Activated naive CD4-positive, alpha-beta T cell treated with anti-CD3 and anti-CD28 coated beads, Interleukin-2, amount 50 U/mL, for 24 hours (primary cell): ENCODE results near the gene CFLAR.
A peak's percentile ranks its signal among the peaks of the same experiment; 100 is the strongest.
"Not testable (repeated sequence)": the region's sequence is repeated elsewhere in the genome, so short reads cannot be mapped to it uniquely, and the experiment has no call there.

Experiments
- H3K27ac Mint-ChIP-seq: one replicate; pipeline ENCODE4 v1.8.0; 2021; ENCODE audit warnings: mild to moderate bottlenecking, mixed read lengths
- H3K27me3 Mint-ChIP-seq: one replicate; pipeline ENCODE4 v1.8.0; 2021; ENCODE audit warnings: mixed read lengths
- H3K36me3 Mint-ChIP-seq: one replicate; pipeline ENCODE4 v1.8.0; 2021; ENCODE audit warnings: mixed read lengths
- H3K4me1 Mint-ChIP-seq: one replicate; pipeline ENCODE4 v1.8.0; 2021; ENCODE audit warnings: mixed read lengths
- H3K4me3 Mint-ChIP-seq: one replicate; pipeline ENCODE4 v1.8.0; 2021; ENCODE audit warnings: mild to moderate bottlenecking, mixed read lengths
- H3K9me3 Mint-ChIP-seq: one replicate; pipeline ENCODE4 v1.8.0; 2021; ENCODE audit warnings: mixed read lengths

The CFLAR gene

DNA sequence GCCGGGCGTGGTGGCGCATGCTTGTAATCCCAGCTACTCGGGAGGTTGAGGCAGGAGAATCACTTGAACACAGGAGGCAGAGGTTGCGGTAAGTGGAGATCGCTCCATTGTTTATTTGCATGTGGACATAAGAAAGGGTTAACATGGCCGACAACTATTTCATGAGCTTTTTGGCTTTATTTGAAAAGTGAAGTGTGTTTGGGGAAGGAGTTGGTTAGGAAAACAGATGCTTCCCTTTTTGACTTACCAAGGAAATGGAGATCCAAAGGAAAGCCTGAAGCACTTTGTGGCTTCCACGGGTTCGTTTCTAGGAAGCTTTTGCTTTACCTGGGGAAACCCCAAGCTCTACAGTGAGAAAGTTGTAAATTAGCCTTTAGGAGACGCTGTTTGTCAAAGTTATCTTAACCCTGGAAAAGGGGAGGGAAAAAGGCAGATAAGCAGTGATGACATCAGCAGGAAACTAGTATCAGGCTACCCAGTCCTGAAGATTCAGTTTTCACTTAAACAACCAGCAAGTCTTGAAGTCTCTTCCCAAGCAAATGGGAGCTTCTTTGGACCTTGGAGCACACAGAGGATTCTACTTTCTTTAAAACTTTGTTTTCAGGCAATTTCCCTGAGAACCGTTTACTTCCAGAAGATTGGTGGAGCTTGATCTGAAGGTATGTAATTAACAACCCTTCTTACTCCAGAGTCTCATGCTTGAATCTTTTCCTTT is 66.8 kb downstream of the CFLAR start, which contains the start of gene CASP10:
Gene CASP10, plus strand, starts transcription at position 492 of the 715 bp plus-strand sequence. CDS start 2,637 bp downstream, outside the sequence.
- Mint-ChIP-seq H3K36me3 (peaks cover 4% of the 10 kb centered on the region), H3K4me3 (peak within 1 kb of the TSS; percentile 99), H3K9me3 (no peaks in the 10 kb centered on the region), H3K4me1 (peaks cover 49% of the 10 kb centered on the region), H3K27ac (peak within 1 kb of the TSS; percentile 98), H3K27me3 (no peaks in the 10 kb centered on the region)

DNA sequence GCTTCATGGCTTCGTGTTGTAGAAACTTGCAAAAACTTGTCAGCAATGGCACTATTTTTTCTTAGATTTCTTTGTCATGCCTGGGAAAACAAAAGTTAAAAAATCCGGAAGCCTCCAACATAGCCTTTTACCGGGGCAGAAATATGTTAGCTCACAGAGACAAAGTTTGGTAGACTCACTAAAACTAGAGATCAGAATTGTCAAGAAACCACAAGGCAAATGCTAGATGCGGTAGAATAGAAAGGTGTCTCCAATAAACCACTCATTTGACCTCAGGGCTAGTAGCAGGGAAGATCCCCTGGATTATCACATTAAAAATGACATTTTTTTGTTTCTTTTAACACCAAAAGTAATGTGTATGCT is 67.4 kb downstream of the CFLAR start:
- Mint-ChIP-seq H3K27me3 (no peaks in the 10 kb centered on the region), H3K4me3 (peak overlapping the region; percentile 99), H3K27ac (peak overlapping the region; percentile 98), H3K9me3 (no peaks in the 10 kb centered on the region), H3K4me1 (peaks cover 54% of the 10 kb centered on the region), H3K36me3 (peaks cover 7% of the 10 kb centered on the region)

DNA sequence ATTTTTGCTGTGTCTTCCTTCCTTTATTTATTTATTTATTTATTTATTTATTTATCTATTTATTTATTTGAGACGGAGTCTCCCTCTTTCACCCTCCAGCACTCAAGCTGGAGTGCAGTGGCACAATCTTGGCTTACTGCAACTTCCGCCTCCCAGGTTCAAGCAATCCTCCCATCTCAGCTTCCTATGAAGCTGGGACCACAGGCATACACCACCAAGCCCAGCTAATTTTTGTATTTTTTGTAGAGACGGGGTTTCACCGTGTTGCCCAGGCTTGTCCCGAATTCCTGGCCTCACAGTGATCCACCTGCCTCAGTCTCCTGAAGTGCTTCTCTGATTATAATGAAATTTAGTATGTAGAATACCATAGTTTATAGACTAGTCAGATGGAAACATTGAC is 67.9 kb downstream of the CFLAR start:
- H3K27me3 Mint-ChIP-seq: not testable (repeated sequence)

DNA sequence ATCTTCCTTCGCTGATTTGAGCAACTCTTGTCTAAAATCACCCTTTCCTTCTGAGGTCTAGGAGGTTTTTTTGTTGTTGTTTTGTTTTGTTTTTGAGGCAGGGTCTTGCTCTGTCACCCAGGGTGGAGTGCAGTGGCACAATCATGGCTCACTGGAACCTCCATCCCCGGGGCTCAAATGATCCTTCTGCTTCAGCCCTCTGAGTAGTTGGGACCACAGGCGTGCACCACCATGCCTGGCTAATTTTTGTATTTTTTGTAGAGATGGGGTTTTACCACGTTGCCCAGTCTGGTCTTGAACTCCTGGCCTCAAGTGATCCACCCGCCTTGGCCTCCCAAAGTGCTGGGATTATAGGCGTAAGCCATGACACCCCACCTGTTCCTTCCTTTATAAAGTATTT is 68.3 kb downstream of the CFLAR start:
- H3K9me3 Mint-ChIP-seq, H3K36me3 Mint-ChIP-seq, H3K27me3 Mint-ChIP-seq: not testable (repeated sequence)
- H3K4me3 Mint-ChIP-seq: peak overlapping the region; percentile 99
- H3K4me1 Mint-ChIP-seq: peaks cover 58% of the 10 kb centered on the region
- peak overlapping the region; percentile 98 for H3K27ac Mint-ChIP-seq

More for the DNA sequence above, 67.9 kb downstream of the CFLAR start:
- not testable (repeated sequence) for H3K36me3 Mint-ChIP-seq, H3K9me3 Mint-ChIP-seq
- Mint-ChIP-seq H3K4me1 (peaks cover 57% of the 10 kb centered on the region), H3K4me3 (peak overlapping the region; percentile 99), H3K27ac (peak overlapping the region; percentile 98)

DNA sequence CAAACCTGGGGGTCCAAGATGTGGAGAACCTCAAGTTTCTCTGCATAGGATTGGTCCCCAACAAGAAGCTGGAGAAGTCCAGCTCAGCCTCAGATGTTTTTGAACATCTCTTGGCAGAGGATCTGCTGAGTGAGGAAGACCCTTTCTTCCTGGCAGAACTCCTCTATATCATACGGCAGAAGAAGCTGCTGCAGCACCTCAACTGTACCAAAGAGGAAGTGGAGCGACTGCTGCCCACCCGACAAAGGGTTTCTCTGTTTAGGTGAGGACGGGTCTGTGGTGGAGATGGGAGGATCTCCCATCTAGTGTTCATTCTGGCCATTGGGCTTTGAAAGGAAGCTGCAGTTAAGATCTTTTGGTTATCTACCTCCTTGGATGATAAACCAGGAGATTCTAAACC is 69.9 kb downstream of the CFLAR start:
- Mint-ChIP-seq H3K4me1 (peaks cover 72% of the 10 kb centered on the region), H3K9me3 (no peaks in the 10 kb centered on the region), H3K27ac (peak overlapping the region; percentile 98), H3K4me3 (peak overlapping the region; percentile 99), H3K27me3 (no peaks in the 10 kb centered on the region), H3K36me3 (peaks cover 10% of the 10 kb centered on the region)

DNA sequence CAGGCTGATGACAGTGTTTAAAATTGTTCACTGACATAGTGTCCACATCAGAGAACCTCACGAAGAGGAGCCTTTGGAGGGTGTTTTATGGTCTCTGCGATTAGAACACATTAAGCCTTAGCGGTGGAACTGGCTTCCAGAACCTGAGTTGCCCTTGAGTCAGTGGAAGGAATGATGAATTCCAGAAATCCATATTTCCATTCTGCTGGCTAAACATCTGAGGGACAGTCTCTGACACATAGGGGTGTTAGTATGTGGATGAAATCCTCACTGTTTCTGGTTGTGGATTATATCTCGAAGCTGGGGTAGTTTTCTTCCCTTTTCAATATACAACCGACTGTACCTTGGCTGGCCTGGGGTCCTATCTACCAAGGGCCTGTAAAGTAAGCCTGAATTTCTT is 71.0 kb downstream of the CFLAR start:
- Mint-ChIP-seq H3K9me3 (no peaks in the 10 kb centered on the region), H3K4me3 (peak overlapping the region; percentile 70)

DNA sequence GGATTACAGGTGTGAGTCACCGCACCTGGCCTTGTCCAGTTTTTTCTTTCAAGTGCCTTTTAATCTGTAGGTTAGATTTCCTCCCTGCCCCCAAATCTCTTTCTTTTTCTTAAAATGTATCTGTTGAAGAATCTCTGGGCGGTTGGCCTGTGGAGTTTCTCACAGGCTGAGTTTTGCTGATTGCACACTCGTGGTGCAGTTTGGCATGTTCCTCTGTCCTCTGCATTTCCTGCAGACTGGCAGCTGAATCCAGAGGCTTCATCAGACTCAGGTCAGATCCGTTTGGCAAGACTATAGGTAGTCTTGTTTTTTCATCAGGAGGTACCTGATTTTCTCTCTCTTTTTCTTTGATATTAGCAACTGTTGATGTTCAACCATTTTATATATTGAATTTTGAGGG is 72.5 kb downstream of the CFLAR start:
- H3K27ac Mint-ChIP-seq: peak overlapping the region; percentile 75
- peaks cover 11% of the 10 kb centered on the region for H3K36me3 Mint-ChIP-seq
- peak overlapping the region; percentile 70 for H3K4me3 Mint-ChIP-seq
- peaks cover 81% of the 10 kb centered on the region for H3K4me1 Mint-ChIP-seq
- no peaks in the 10 kb centered on the region for H3K9me3 Mint-ChIP-seq
- no peaks in the 10 kb centered on the region for H3K27me3 Mint-ChIP-seq

More for the DNA sequence above, 71.0 kb downstream of the CFLAR start:
- H3K27ac Mint-ChIP-seq: peak overlapping the region; percentile 92
- H3K36me3 Mint-ChIP-seq: peaks cover 10% of the 10 kb centered on the region
- H3K27me3 Mint-ChIP-seq: no peaks in the 10 kb centered on the region
- peaks cover 82% of the 10 kb centered on the region for H3K4me1 Mint-ChIP-seq

DNA sequence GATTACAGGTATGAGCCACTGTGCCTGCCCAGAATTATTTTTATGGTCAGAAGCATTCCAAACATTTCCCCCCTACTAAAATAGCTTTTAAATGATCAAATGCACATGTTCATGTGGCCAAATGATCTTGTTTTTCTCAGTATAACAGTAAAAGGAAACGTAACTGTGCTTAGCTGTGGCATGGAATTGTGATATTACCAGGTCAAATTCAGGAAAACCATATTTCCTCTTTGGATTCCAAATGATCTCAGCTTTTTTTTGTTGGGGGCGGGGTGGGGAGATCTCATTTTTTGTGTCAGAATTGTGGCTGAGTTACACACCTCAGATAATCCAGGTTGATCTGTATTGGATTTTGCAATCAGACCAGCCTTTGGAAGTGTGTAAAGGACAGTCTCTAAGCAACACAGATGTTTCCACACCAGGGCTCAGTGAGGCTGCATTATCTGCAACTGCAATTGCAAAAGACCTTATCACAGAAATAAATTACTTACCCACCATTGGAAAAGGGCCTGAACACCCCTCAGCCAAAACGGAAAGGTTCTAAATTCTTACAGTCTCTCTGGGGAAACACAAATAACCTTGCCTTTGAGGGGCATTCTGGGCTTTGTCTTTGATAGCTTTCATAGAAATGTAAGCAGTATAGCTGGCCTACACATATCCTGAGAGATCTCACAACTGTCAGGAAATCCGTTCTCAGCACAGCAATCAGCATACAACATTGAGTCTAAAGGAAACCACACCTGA is 75.3 kb downstream of the CFLAR start:
- Mint-ChIP-seq H3K27ac (peak overlapping the region; percentile 93), H3K4me3 (peak overlapping the region; percentile 71), H3K4me1 (peaks cover 86% of the 10 kb centered on the region), H3K27me3 (no peaks in the 10 kb centered on the region), H3K36me3 (peaks cover 22% of the 10 kb centered on the region), H3K9me3 (no peaks in the 10 kb centered on the region)

DNA sequence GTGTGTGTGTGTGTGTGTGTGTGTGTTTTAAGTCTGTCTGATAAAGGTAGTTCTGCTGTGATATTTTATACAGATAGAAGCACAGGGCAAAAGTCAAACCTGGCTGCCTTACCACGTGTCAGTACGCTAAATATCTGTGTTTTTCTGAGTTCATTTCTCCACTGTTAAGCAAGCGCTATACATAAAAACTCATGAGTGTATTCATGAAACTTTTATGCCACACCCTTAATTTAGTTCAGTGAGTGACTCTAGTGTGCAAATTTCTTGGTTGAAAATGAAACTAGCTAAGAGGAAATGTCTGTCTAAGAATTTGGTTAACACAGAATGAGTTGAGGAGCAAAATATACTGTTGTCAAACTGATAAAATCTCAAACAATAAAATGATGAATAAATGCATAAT is 78.1 kb downstream of the CFLAR start:
- no peaks in the 10 kb centered on the region for H3K27me3 Mint-ChIP-seq
- H3K36me3 Mint-ChIP-seq: peaks cover 22% of the 10 kb centered on the region
- H3K9me3 Mint-ChIP-seq: no peaks in the 10 kb centered on the region
- peaks cover 79% of the 10 kb centered on the region for H3K4me1 Mint-ChIP-seq
- peak overlapping the region; percentile 62 for H3K4me3 Mint-ChIP-seq
- peak overlapping the region; percentile 52 for H3K27ac Mint-ChIP-seq

DNA sequence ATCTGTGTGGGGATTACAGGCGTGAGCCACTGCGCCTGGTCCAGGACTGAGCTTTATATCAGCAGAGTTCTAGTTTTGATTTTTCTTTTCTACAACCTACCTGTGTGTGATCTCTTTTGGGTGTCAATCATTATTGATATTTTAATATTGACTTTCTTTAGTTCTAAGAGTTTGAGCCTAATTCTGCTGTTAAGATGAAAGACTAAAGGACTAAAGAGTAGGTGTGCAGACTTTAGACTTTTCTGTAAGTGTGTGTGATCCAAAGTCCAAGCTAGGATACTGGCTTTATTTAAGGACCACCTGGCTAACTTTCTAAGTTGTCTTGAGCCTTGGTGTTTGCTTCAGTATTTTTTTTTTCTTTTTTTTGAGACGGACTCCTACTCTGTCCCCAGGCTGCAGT is 79.4 kb downstream of the CFLAR start:
- H3K27ac Mint-ChIP-seq: no peak overlapping the region
- H3K27me3 Mint-ChIP-seq: no peaks in the 10 kb centered on the region
- H3K36me3 Mint-ChIP-seq: peaks cover 28% of the 10 kb centered on the region
- H3K9me3 Mint-ChIP-seq: no peaks in the 10 kb centered on the region
- peak overlapping the region; percentile 23 for H3K4me3 Mint-ChIP-seq
- peaks cover 75% of the 10 kb centered on the region for H3K4me1 Mint-ChIP-seq

DNA sequence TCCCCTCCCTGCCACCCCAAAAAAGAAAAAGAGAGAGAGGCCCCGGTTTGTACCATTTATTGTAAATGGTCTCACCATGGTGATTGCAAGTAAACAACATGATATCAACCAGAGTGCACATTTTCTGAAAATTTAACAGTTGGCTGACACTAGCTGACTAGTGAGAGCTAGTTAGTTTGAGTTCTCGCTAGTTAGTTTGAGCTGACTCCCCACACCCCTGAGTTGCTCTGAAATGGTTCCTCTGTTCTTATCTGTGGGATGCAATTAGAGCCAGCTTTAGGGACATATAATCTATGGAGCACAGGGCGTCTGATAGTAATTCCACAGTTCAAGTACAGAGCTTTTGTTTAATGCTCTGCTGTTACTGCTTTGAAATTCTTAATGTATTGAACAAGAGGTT is 80.0 kb downstream of the CFLAR start:
- H3K36me3 Mint-ChIP-seq: peaks cover 28% of the 10 kb centered on the region
- peak overlapping the region; percentile 68 for H3K27ac Mint-ChIP-seq
- no peaks in the 10 kb centered on the region for H3K9me3 Mint-ChIP-seq
- peaks cover 71% of the 10 kb centered on the region for H3K4me1 Mint-ChIP-seq
- H3K27me3 Mint-ChIP-seq: no peaks in the 10 kb centered on the region
- peak overlapping the region; percentile 30 for H3K4me3 Mint-ChIP-seq

DNA sequence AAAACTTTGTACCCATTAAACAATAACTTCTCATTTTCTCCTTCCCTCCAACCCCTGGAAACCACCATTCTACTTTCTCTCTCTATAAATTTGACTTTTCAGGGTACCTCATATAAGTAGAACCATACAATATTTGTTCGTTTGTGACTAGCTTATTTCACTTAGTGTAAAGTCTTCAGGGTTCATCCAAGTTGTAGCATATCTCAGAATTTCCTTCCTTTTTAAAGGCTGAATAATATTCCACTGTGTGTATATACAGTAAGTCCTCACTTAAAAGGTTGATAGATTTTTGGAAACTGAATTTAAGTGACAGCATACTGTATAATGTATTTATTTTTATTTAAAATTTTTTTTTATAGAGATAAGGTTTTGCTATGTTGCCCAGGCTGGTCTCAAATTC is 80.8 kb downstream of the CFLAR start:
- H3K36me3 Mint-ChIP-seq: peaks cover 29% of the 10 kb centered on the region
- peak overlapping the region; percentile 35 for H3K27ac Mint-ChIP-seq
- H3K4me1 Mint-ChIP-seq: peaks cover 68% of the 10 kb centered on the region
- no peak overlapping the region for H3K4me3 Mint-ChIP-seq
- no peaks in the 10 kb centered on the region for H3K9me3 Mint-ChIP-seq
- H3K27me3 Mint-ChIP-seq: no peaks in the 10 kb centered on the region

DNA sequence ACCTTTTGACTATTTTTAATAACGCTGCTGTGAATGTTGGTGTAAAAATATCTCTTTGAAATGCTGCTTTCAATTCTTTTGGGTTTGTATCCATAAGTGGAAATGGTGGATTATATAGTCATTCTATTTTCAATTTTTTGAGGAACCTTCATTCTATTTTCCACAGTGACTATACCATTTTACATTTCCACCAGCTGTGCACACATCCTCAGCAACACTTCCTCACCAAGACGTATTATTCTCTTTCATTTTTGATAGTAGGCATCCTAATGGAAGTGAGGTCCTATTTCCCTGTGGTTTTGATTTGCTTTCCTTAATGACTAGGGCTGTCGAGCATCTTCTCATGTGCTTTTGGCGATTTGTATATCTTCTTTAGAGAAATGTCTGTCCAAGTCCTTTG is 81.8 kb downstream of the CFLAR start:
- H3K4me1 Mint-ChIP-seq: peaks cover 59% of the 10 kb centered on the region
- H3K36me3 Mint-ChIP-seq: peaks cover 29% of the 10 kb centered on the region
- H3K9me3 Mint-ChIP-seq: no peaks in the 10 kb centered on the region
- peak overlapping the region; percentile 46 for H3K27ac Mint-ChIP-seq
- H3K4me3 Mint-ChIP-seq: no peak overlapping the region
- H3K27me3 Mint-ChIP-seq: no peaks in the 10 kb centered on the region

DNA sequence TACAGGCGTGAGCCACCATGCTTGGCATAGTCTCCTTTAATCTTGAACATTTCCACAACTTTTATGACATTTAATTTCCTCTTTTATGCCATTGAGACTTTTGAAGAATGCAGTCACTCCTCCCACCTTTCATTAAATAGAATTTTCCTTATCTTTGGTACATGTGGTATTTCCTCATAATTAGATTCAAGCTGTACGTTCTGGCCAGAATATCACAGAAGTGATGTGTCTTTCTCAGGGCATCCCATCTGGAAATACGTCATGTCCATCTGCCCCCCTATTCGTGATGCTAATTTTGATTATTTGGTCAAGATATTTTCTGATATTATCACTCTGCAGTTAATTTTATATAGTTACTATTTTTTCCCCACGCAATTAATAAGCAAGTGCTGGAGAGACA is 83.9 kb downstream of the CFLAR start:
- H3K9me3 Mint-ChIP-seq: no peaks in the 10 kb centered on the region
- peak overlapping the region; percentile 73 for H3K27ac Mint-ChIP-seq
- peaks cover 20% of the 10 kb centered on the region for H3K36me3 Mint-ChIP-seq
- H3K4me3 Mint-ChIP-seq: no peak overlapping the region
- no peaks in the 10 kb centered on the region for H3K27me3 Mint-ChIP-seq
- H3K4me1 Mint-ChIP-seq: peaks cover 57% of the 10 kb centered on the region

DNA sequence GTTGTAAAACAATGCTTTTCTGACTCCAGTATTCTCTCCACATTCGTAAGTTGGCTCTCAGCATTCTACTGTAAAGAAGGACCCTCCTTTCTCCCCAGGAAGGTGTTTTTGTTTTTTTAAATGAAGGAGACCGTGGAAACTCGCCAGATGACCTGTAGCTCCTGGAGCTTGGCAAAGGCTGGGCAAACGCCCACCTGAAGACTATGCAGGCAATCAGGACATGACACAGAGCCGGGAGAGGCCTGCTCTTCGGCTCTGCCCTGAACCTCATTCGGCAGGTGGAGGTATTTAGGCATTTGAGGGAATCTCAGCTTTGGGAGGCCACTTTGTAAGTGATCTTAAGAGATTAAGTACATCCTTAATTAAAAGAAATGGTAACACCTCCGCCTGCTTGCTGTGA is 84.4 kb downstream of the CFLAR start:
- H3K4me3 Mint-ChIP-seq: no peak overlapping the region
- no peak overlapping the region for H3K27ac Mint-ChIP-seq
- H3K27me3 Mint-ChIP-seq: no peaks in the 10 kb centered on the region
- H3K36me3 Mint-ChIP-seq: peaks cover 20% of the 10 kb centered on the region
- no peaks in the 10 kb centered on the region for H3K9me3 Mint-ChIP-seq
- peaks cover 59% of the 10 kb centered on the region for H3K4me1 Mint-ChIP-seq

DNA sequence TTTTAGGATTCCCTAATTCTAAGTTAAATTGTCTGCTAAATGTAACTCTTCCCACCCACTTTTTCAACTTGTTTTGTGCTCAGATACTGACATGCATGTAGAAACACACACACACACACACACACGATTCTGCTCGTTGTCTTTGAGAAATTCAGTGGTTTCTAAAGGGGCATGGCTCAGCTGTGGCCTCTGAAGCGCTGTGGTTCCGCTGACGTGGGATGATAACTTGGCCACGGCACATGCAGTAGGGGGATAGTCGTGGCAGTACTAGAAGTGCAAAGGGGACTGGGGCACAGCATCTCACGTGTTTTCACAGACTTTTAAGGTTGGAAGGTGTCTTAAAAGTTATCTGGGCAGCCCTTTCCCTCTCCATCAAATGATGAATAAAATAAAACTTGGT is 85.4 kb downstream of the CFLAR start:
- no peak overlapping the region for H3K27ac Mint-ChIP-seq
- no peak overlapping the region for H3K4me3 Mint-ChIP-seq
- no peaks in the 10 kb centered on the region for H3K27me3 Mint-ChIP-seq
- peaks cover 16% of the 10 kb centered on the region for H3K36me3 Mint-ChIP-seq
- no peaks in the 10 kb centered on the region for H3K9me3 Mint-ChIP-seq
- peaks cover 57% of the 10 kb centered on the region for H3K4me1 Mint-ChIP-seq
